ENCODE data around the gene SLC37A2. TPM values are rescaled to one million over a fixed set of nuclear protein-coding genes. Genes with fewer than 3 reads are reported as not detected.

Gene SLC37A2
- 1.5 and 2.0 TPM in 2 replicates for total RNA-seq

GRCh38 chr11:125062931-125063428 is at the start of gene SLC37A2:
Gene SLC37A2, plus strand, starts transcription at chr11:125063305. Its CDS starts 63 bp downstream, at chr11:125063368.

GRCh38 chr11:125111343-125112207 is 48.5 kb downstream of the SLC37A2 start, which contains the start of gene TMEM218:
Gene TMEM218, minus strand, starts transcription at chr11:125111626. Its CDS starts 9,385 bp downstream, at chr11:125102241.

Other genes starting within 250 kb of the SLC37A2 start
- gene ROBO3, start 197.9 kb upstream of the SLC37A2 start, total RNA-seq, result 9.0 and 19.0 TPM in 2 replicates
- 1.3 and 2.0 TPM in 2 replicates for gene ROBO4, start 165.4 kb upstream of the SLC37A2 start, total RNA-seq
- gene HEPN1, start 144.1 kb upstream of the SLC37A2 start, total RNA-seq, result not detected in 2 replicates
- not detected in 2 replicates for gene HEPACAM, start 127.3 kb upstream of the SLC37A2 start, total RNA-seq
- gene CCDC15, start 109.1 kb upstream of the SLC37A2 start, total RNA-seq, result 0.83 and 3.6 TPM in 2 replicates
- 30.8 and 31.3 TPM in 2 replicates for gene TMEM218, start 48.3 kb downstream of the SLC37A2 start, total RNA-seq
- gene PKNOX2, start 101.4 kb downstream of the SLC37A2 start, total RNA-seq, result 0.73 and 0.83 TPM in 2 replicates